ENCODE measurements around the gene P4HA1.
"Not testable (repeated sequence)": the region's sequence is repeated elsewhere in the genome, so short reads cannot be mapped to it uniquely, and the experiment has no call there.

GRCh38 chr10:73036285-73036684 is 60.4 kb downstream of the P4HA1 start:
- TF ChIP-seq ATF1 (CRISPR knock-in tag; IDR thresholded peaks at IDR 0.05); IRF2 (CRISPR knock-in tag; IDR thresholded peaks at IDR 0.05; ENCODE audit: borderline replicate concordance, low read depth); MYBL2 (CRISPR knock-in tag; IDR thresholded peaks at IDR 0.05); ELF4 (CRISPR knock-in tag; IDR thresholded peaks at IDR 0.05; ENCODE audit: low read depth); ZNF219 (CRISPR knock-in tag; IDR thresholded peaks at IDR 0.05; ENCODE audit: borderline replicate concordance); ATF6 (CRISPR knock-in tag; IDR thresholded peaks at IDR 0.05); ZBTB21 (CRISPR knock-in tag; IDR thresholded peaks at IDR 0.05; ENCODE audit: borderline replicate concordance): not testable (repeated sequence)
- TF ChIP-seq, protein P1, sequence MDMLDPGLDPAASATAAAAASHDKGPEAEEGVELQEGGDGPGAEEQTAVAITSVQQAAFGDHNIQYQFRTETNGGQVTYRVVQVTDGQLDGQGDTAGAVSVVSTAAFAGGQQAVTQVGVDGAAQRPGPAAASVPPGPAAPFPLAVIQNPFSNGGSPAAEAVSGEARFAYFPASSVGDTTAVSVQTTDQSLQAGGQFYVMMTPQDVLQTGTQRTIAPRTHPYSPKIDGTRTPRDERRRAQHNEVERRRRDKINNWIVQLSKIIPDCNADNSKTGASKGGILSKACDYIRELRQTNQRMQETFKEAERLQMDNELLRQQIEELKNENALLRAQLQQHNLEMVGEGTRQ (CRISPR knock-in tag; IDR thresholded peaks at IDR 0.05), result not testable (repeated sequence)
- TF ChIP-seq, protein P2, sequence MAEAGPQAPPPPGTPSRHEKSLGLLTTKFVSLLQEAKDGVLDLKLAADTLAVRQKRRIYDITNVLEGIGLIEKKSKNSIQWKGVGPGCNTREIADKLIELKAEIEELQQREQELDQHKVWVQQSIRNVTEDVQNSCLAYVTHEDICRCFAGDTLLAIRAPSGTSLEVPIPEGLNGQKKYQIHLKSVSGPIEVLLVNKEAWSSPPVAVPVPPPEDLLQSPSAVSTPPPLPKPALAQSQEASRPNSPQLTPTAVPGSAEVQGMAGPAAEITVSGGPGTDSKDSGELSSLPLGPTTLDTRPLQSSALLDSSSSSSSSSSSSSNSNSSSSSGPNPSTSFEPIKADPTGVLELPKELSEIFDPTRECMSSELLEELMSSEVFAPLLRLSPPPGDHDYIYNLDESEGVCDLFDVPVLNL (CRISPR knock-in tag; IDR thresholded peaks at IDR 0.05; ENCODE audit: borderline replicate concordance, low read depth), result not testable (repeated sequence)
- TF ChIP-seq, protein P3, sequence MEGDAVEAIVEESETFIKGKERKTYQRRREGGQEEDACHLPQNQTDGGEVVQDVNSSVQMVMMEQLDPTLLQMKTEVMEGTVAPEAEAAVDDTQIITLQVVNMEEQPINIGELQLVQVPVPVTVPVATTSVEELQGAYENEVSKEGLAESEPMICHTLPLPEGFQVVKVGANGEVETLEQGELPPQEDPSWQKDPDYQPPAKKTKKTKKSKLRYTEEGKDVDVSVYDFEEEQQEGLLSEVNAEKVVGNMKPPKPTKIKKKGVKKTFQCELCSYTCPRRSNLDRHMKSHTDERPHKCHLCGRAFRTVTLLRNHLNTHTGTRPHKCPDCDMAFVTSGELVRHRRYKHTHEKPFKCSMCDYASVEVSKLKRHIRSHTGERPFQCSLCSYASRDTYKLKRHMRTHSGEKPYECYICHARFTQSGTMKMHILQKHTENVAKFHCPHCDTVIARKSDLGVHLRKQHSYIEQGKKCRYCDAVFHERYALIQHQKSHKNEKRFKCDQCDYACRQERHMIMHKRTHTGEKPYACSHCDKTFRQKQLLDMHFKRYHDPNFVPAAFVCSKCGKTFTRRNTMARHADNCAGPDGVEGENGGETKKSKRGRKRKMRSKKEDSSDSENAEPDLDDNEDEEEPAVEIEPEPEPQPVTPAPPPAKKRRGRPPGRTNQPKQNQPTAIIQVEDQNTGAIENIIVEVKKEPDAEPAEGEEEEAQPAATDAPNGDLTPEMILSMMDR (IDR thresholded peaks at IDR 0.05), result not testable (repeated sequence)

All from WTC11 (cell line).